HG02759 (cell line): ENCODE data around the gene FHAD1.

Experiments used
- ATAC-seq: cut with Tn5 transposase; IDR thresholded peaks from one replicate; pipeline ENCODE4 v1.9.1; 2021; ENCODE audit warnings: mild to moderate bottlenecking, moderate library complexity; ENCODE audit not compliant: unreplicated experiment

FHAD1 gene

DNA sequence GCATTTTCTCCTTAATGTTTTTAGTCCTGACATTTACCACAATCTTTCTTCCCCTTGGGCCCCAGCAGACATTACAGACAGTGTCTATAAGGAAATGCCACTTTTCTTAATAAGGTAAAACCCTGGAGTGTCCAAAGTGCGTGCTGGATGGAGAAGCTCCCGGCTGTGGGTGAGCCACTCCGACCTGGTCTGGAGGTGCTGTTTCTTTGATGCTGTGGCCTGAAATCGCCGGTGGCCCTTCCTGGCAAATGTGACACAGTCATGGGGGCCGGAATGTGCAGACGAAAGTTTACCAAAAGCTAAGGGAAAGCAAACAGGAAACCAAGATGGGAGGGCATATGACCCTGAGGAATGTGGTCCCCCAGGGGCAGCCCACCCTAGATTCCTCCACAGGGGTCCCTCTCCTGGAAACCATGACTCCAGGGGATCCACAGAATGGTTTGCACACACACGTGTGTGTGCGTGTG, 77.9 kb downstream of the FHAD1 start:
- no peak for ATAC-seq

DNA sequence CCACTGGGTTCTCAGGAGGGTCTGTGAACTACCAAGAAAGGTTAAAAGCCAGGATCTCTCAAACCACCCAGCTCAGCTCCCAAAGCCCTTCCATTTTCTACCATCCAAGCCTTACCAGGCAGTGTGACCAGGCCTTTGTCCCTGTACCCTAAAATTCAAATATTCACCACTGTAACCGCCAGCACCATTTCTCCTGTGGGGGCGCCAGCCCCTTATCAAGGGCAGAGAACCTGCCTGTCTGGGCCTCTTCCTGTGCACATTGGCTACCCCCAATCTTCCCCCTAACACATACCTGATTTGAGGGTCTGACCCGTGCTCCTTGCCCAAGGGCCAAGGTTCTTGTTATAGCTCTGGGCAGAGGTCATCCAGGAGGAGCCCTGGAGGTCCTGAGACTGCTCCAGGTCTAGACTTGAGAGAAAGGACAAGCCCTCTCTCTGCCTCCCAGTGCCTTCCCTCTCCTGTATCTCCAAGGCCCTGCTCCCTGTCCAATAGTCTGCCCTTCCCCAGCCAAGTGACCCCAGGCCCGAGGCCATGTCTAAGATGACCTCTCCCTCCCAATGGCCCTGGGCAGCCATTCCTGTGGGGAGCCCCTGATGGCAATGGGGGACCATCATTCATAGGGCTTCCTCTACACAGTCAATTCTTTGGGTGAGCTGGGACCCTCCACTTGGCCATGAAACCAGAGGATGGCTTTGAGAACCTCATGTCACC, 78.5 kb downstream of the FHAD1 start:
- ATAC-seq: no peak

DNA sequence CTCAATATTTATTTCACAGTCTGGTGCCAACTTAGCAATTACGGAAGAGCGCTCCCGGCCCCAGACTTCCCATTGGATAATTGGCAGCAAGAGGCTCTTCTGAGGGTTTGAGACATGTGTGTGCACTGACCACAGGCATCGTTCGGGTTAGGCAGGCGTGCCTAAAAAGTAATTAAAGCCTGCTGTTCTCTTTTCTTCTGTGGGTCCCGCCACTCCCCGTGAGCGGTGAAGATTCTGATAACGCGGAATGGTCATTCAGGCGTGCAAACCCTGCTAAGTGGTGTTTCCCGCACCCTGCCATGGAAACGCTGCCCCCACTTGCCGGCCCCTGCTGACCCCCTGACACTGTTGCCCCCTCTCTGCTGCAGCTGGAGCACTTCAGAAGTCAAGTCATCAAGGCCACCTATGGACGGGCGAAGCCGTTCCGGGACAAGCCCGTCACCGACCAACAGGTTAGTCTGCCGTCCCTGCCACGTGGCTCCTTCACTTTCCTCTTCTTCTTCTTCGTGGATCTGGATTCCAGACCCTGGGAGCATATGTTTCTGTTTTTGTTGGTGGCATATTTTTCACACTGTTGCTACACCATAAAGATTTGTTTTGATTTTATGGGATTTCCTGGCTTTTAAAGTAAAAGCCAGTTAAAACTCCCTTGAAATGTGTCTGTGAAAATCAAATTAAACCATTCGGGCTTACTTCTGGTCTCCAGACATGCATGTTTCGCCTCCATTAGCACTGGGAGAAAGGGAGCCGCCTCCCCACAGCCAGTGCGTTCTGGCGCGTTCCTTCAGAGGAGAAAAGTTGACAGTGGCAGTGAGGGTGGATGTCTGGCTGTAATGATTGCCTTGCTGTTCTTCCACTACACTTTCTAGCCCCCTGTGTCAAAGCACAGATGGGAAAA, 79.9 kb downstream of the FHAD1 start:
- no peak for ATAC-seq

GRCh38 chr1:15328351-15329103, 81.5 kb downstream of the FHAD1 start:
- no peak for ATAC-seq

- no peak for ATAC-seq
Measured at GRCh38 chr1:15329104-15329820, 82.2 kb downstream of the FHAD1 start.

DNA sequence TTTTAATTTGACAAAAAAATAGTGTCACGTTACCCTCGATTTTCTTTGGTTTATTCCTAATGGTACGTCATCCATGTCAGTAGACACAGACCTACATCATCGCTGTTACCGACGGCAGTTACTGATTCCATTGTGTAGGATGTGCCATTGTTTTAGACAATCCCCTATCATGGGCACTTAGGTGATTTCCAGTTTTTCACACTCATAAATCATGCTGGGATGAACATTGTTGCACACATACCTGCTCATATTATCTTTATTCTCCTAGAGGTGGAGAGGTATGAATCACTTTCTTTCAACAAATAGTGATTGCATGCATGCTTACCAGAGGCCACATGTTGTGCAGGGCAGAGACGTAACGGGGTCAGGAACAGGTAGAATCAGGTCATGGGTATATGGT, 83.0 kb downstream of the FHAD1 start:
- ATAC-seq: no peak

DNA sequence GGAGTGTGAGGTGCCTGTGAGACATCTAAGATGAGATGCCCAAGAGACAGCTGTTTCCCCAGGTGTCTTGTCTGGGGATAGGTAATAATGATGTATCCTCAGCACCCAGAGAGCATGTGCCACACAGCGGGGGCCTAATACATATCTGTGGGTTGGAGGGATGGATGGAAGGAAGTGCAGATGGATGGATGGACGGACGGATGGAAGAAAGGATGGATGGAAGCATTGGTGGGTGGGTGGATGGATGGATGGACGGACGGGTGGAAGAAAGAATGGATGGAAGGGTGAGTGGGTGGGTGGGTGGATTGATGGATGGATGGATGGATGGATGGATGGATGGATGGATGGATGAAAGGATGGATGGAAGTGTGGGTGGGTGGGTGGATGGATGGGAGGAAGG, 84.2 kb downstream of the FHAD1 start:
- ATAC-seq: no peak

- no peak for ATAC-seq
Measured at GRCh38 chr1:15331734-15332133, 84.7 kb downstream of the FHAD1 start.

GRCh38 chr1:15332525-15332924, 85.5 kb downstream of the FHAD1 start:
- no peak for ATAC-seq

- no peak for ATAC-seq
Measured at GRCh38 chr1:15332952-15333715, 86.1 kb downstream of the FHAD1 start.

GRCh38 chr1:15334995-15335394, 88.0 kb downstream of the FHAD1 start:
- no peak for ATAC-seq

DNA sequence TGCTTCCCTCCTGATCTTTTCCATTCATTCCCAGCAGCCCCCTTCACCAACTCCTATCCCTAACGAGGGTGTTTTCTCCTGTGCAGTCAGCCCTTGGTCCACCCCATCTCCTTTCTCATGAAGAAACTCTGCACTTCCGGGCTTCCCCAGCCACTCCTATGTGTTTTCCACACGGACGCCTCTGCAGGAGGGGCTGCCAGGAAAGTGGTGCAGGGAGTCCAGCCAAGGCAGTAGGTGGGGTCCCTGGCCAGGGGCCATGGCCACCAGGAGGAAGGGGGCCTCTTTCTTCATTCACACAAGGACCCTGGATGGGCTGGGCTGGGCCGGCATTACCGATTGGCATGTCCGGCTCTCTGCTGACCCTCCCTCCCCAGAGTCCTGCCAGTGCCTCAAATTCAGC, 89.8 kb downstream of the FHAD1 start:
- no peak for ATAC-seq

DNA sequence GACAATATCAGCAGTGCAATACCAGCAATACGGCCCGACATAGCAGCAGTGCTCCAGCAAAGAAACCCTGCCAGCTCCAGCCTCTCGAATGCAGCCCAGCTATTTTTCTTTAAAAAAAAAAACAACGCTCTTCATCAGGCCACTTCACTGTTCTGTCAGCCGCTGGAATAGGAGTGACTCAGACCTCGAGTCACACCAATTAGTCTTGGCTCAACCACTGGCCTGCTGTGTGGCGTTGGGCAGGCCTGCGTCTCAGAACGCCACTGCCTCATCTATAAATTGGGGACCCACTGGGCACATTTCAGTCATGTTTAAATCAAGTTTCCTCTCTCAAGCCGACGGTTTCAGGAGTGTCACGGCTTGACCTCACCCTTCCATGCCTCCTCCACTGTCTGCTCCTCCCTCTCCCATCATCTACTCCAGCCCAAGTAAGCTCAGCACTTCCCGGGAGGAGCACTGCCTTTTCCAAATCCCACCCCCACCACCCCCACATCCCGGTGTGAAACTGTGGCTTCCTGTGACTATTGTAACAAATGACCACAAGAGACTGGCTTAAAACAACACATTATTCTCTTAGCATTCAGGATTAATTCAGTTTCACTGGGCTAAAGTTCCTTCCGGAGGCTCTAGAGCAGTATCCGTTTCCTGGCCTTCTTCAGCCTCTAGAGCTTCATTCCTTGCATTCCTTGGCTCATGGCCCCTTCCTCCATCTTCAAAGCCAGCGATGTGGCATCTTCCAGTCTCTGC, 90.8 kb downstream of the FHAD1 start:
- ATAC-seq: no peak

- no peak for ATAC-seq
Measured at GRCh38 chr1:15339570-15339969, 92.5 kb downstream of the FHAD1 start.

DNA sequence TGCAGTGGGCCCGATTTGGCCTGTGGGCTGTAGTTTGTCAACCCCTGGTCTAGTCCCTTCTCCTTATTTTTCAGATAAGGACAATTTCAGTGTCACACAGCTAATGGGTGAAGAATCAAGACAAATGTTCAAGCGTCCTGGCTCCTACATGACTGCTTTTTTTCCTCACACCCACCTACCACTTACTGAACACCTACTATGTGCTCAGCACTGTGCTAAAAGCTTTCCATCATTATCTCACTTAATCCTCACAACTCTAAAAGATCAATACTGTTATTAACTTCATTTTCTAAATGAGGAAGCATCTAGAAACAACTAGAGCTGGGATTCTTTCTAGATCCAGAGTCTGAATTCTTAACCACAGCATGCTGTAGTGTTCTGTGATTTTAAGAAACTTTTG, 94.2 kb downstream of the FHAD1 start:
- no peak for ATAC-seq

DNA sequence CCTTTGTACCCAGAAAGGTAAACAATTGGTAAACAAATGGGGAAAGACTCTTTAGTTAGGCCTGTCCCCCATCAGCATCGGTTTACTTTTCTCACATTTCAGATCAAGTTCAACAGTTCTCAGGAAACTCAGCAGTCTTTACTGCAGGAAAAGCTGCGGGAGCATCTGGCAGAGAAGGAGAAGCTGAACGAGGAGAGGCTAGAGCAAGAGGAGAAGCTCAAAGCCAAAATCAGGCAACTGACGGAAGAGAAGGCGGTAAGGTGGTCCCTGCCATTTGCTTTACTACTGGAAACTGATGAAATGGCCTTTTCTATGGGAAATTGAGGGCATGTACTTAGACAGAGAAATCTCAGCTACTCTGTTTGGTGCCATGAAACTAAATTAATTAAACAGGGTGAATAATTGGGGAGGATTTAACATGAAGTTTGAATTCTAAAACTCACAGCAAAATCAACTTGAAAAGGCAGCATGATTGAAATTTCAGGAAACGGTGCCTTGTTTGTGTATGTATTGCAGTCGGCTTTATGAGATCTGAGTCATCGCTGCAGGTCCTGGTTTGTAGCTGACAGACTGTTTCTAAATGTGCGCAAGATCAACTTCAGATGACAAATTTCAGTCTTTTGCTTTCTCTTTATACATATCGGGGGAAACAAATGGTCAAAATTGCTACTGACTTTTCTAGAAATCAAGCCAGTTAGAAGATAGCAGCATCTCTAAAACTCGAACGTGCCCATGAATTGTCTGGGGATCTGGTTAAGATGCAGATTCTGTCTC, 94.8 kb downstream of the FHAD1 start:
- no peak for ATAC-seq

DNA sequence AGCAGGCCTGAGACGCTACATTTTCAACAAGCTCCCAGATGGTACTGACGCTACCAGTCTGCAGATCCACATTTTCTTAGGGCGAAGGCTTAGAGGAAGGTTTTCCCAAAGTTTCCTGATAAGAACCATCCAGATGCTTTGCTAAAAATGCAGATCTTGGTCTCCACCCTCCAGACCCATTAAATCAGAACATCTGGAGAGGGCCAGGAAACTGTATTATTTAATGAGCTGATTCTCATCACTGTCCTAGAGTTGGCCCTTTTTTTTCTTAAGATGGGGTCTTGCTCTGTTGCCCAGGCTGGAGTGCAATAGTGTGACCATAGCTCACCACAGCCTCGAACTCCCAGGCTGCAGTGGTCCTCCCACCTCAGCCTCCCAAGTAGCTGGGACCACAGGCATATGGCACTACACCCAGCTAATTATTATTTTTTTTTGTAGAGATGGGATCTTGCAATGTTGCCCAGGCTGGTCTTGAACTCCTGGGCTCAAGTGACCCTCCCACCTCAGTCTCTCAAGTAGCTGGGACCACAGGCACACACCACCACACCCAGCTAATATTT, 95.5 kb downstream of the FHAD1 start:
- no peak for ATAC-seq

DNA sequence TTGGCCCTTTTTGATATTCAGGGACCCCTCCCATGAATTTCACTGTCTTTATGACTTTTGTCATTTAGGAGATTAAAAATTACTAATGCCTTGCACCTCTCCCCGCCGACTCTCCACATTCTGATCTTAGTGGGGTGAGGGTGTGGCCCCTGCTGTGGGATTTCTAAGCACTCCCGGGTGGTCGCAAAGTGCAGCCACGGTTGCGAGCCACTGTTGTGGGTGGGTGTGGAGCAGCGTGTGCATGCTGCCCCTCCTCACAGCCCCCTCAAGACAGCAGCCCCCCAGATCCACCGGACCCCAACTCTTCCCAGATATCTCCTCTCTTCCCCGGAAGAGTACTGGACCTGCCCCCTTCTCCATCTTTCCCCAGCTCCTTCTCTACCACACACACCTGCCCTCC, 96.1 kb downstream of the FHAD1 start:
- ATAC-seq: no peak
